GM18861 (cell line): ENCODE data around the gene FKBP2.

Experiments used
- ATAC-seq: cut with Tn5 transposase; IDR thresholded peaks from one replicate; pipeline ENCODE4 v1.9.1; 2021; ENCODE audit not compliant: unreplicated experiment

The FKBP2 gene

GRCh38 chr11:64218628-64219353 lies 22.1 kb upstream of the FKBP2 start:
- no peak for ATAC-seq

GRCh38 chr11:64219354-64219684 lies 21.6 kb upstream of the FKBP2 start:
- ATAC-seq: no peak

- ATAC-seq: no peak
These were observed 21.1 kb upstream of the FKBP2 start for GRCh38 chr11:64219755-64220154.

GRCh38 chr11:64220271-64220670 lies 20.6 kb upstream of the FKBP2 start:
- no peak for ATAC-seq

GRCh38 chr11:64220798-64221197 lies 20.1 kb upstream of the FKBP2 start:
- ATAC-seq: no peak

GRCh38 chr11:64222651-64223000 lies 18.3 kb upstream of the FKBP2 start:
- ATAC-seq: no peak

GRCh38 chr11:64223001-64223651 lies 17.8 kb upstream of the FKBP2 start:
- ATAC-seq: no peak

- no peak for ATAC-seq
These were observed 16.6 kb upstream of the FKBP2 start for GRCh38 chr11:64224151-64224890.

- ATAC-seq: no peak
These were observed 15.8 kb upstream of the FKBP2 start for GRCh38 chr11:64224891-64225607.

- ATAC-seq: peak; percentile 35
These were observed 15.0 kb upstream of the FKBP2 start, which contains the start of the genes NUDT22 and TRPT1 for GRCh38 chr11:64225608-64226506. Gene NUDT22, plus strand, starts transcription at chr11:64226274. Its CDS starts 379 bp downstream, at chr11:64226653. Gene TRPT1, minus strand, starts transcription at chr11:64226186. Its CDS starts 326 bp downstream, at chr11:64225860.

GRCh38 chr11:64226507-64227051 lies 14.3 kb upstream of the FKBP2 start:
- ATAC-seq: no peak

GRCh38 chr11:64227405-64227956 lies 13.4 kb upstream of the FKBP2 start:
- no peak for ATAC-seq

- no peak for ATAC-seq
These were observed 11.7 kb upstream of the FKBP2 start for GRCh38 chr11:64229090-64229743.

- no peak for ATAC-seq
These were observed 11.1 kb upstream of the FKBP2 start for GRCh38 chr11:64229744-64230170.

- ATAC-seq: no peak
These were observed 10.5 kb upstream of the FKBP2 start, which contains the start of gene DNAJC4 for GRCh38 chr11:64230171-64230984. Gene DNAJC4, plus strand, starts transcription at chr11:64230548. Its CDS starts 307 bp downstream, at chr11:64230855.

GRCh38 chr11:64230985-64231365 lies 9.9 kb upstream of the FKBP2 start:
- no peak for ATAC-seq

- ATAC-seq: no peak
These were observed 9.3 kb upstream of the FKBP2 start for GRCh38 chr11:64231546-64231945.
